ENCODE data around the gene SLC38A10.

SLC38A10 gene

DNA sequence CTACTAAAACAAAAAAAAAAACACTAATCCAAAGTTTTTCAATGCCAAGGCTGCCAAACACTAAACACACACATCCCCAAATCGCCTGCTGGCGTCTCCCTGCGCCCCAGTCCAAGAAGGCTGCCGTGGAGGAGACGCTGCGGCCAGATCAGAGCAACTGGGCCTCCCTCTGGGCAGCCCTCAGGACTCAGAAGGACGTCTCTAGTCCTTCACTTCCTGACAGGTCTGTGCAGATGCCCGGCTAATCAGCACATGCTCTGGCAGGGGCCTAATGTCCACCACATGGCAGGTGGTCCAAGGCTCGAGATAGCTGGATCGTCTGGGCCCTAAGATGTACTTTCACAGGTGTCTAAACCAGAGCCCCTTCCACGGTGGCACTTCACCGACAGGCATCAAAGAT, 2.7 kb downstream of the SLC38A10 start:
- no peaks in the 10 kb centered on the region for H3K36me3 ChIP-seq (ENCODE audit: control insufficient read depth, insufficient read depth, low read length)
- H3K79me2 ChIP-seq, result peaks cover 15% of the 10 kb centered on the region
- H2AFZ ChIP-seq, result no peak overlapping the region
- H3K27ac ChIP-seq, result no peak overlapping the region
- no peaks in the 10 kb centered on the region for H3K27me3 ChIP-seq (ENCODE audit: control insufficient read depth, insufficient read depth, low read length)
- peaks cover 4% of the 10 kb centered on the region for H3K4me1 ChIP-seq
- no peak overlapping the region for H3K4me3 ChIP-seq (ENCODE audit: low read depth, low read length)
- H3K9ac ChIP-seq, result no peak overlapping the region
- TF ChIP-seq, protein P1, sequence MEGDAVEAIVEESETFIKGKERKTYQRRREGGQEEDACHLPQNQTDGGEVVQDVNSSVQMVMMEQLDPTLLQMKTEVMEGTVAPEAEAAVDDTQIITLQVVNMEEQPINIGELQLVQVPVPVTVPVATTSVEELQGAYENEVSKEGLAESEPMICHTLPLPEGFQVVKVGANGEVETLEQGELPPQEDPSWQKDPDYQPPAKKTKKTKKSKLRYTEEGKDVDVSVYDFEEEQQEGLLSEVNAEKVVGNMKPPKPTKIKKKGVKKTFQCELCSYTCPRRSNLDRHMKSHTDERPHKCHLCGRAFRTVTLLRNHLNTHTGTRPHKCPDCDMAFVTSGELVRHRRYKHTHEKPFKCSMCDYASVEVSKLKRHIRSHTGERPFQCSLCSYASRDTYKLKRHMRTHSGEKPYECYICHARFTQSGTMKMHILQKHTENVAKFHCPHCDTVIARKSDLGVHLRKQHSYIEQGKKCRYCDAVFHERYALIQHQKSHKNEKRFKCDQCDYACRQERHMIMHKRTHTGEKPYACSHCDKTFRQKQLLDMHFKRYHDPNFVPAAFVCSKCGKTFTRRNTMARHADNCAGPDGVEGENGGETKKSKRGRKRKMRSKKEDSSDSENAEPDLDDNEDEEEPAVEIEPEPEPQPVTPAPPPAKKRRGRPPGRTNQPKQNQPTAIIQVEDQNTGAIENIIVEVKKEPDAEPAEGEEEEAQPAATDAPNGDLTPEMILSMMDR (IDR thresholded peaks at IDR 0.05), result no peak
- no peaks in the 10 kb centered on the region for H3K9me3 ChIP-seq (ENCODE audit: control insufficient read depth, low read length)
- no peak overlapping the region for H3K4me2 ChIP-seq (ENCODE audit: low read length)

DNA sequence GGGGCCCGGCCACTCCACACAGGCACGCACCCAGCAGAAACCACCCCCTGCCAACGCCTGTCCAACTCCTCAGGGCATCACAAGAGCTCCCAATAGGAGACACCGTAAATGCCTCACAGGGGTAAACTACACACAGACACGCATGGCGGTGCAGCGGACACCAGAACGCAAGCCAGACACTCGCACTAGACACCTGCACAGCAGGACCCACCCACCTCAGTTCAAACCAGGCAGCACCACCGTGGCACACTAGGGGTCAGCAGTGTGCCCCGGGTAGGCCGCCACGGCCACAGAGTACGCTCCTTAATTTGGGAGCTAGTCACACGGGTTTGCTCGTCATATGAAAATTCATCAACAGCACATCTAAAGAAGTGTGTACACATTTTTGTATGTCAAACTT, 3.4 kb downstream of the SLC38A10 start:
- Histone ChIP-seq H3K27ac (no peak overlapping the region), H3K4me2 (ENCODE audit: low read length) (no peak overlapping the region), H3K9me3 (ENCODE audit: control insufficient read depth, low read length) (no peaks in the 10 kb centered on the region), H3K36me3 (ENCODE audit: control insufficient read depth, insufficient read depth, low read length) (no peaks in the 10 kb centered on the region), H3K9ac (no peak overlapping the region), H3K4me3 (ENCODE audit: low read depth, low read length) (no peak overlapping the region), H3K4me1 (peaks cover 4% of the 10 kb centered on the region), H3K27me3 (ENCODE audit: control insufficient read depth, insufficient read depth, low read length) (no peaks in the 10 kb centered on the region), H2AFZ (peak overlapping the region; percentile 20), H3K79me2 (peaks cover 23% of the 10 kb centered on the region)
- TF ChIP-seq, protein P1 (IDR thresholded peaks at IDR 0.05), result peak; percentile 83

DNA sequence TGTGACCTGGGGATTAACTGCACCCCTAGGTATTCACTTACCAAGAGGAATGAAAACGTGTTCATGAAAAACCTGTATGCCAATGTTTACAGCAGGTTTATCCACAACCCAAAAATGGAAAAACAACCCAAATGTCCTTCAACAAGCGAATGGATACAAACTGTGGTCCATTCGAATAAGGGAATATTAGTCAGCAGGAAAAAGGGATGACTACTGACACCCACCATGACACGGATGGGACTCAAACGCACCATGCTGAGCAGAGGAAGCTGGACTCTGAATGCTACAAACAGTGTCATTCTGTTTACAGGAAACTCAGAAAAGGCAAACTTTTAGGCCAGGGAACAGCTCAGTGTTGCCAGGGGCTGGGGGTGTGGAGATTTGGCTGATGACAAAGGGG, 4.9 kb downstream of the SLC38A10 start:
- TF ChIP-seq, protein P1 (IDR thresholded peaks at IDR 0.05), result no peak
- Histone ChIP-seq H3K27ac (no peak overlapping the region), H3K79me2 (peaks cover 27% of the 10 kb centered on the region), H3K4me2 (ENCODE audit: low read length) (no peak overlapping the region), H3K9ac (no peak overlapping the region), H2AFZ (no peak overlapping the region), H3K27me3 (ENCODE audit: control insufficient read depth, insufficient read depth, low read length) (no peaks in the 10 kb centered on the region), H3K36me3 (ENCODE audit: control insufficient read depth, insufficient read depth, low read length) (no peaks in the 10 kb centered on the region), H3K4me1 (peaks cover 4% of the 10 kb centered on the region), H3K4me3 (ENCODE audit: low read depth, low read length) (no peak overlapping the region), H3K9me3 (ENCODE audit: control insufficient read depth, low read length) (no peaks in the 10 kb centered on the region)

DNA sequence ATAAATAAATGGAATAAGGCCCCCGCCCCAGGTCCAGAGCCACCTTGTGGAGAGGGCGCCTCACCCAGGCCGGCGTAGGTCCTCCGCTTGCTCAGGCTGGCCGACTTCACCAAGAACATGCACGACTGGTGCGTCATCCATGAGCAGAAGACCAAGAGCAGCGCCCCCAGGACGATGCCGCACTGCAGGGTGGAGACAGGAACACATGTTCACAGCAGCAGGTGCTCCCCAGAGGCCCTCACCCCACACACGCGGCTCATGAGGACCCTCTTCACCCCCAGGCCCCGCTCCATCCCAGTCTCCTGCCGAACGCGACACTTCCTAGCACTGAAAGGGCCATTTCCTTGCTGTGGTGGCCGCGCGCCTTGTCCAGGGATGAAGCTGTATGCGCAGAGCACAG, 5.5 kb downstream of the SLC38A10 start:
- Histone ChIP-seq H3K36me3 (ENCODE audit: control insufficient read depth, insufficient read depth, low read length) (no peaks in the 10 kb centered on the region), H3K4me1 (peaks cover 4% of the 10 kb centered on the region), H2AFZ (no peak overlapping the region), H3K79me2 (peaks cover 29% of the 10 kb centered on the region), H3K9ac (no peak overlapping the region), H3K9me3 (ENCODE audit: control insufficient read depth, low read length) (no peaks in the 10 kb centered on the region), H3K27ac (no peak overlapping the region), H3K4me2 (ENCODE audit: low read length) (no peak overlapping the region), H3K4me3 (ENCODE audit: low read depth, low read length) (no peak overlapping the region), H3K27me3 (ENCODE audit: control insufficient read depth, insufficient read depth, low read length) (no peaks in the 10 kb centered on the region)
- TF ChIP-seq, protein P1 (IDR thresholded peaks at IDR 0.05), result no peak

DNA sequence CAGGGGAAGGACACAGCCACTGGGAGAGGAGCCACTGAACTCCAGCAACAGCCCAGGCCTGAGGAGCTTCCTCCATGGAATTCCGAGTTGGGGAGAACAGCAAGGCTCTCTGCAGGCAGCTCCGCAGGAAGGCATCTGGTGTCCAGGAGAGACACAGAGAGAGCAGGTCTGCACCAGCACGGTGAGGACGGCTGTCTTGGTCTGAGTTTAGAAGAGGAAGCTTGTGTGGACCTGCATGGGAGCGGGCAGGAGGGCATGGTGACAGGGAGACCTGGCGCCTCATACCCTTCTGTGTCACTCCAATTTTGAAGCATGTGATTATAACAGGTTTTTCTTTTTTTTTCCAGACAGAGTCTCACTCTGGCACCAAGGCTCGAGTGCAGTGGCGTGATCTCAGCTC, 6.4 kb downstream of the SLC38A10 start:
- H3K27me3 ChIP-seq (ENCODE audit: control insufficient read depth, insufficient read depth, low read length), result no peaks in the 10 kb centered on the region
- no peak overlapping the region for H3K4me2 ChIP-seq (ENCODE audit: low read length)
- H3K36me3 ChIP-seq (ENCODE audit: control insufficient read depth, insufficient read depth, low read length), result no peaks in the 10 kb centered on the region
- no peak overlapping the region for H3K9ac ChIP-seq
- peaks cover 29% of the 10 kb centered on the region for H3K79me2 ChIP-seq
- H3K4me1 ChIP-seq, result no peaks in the 10 kb centered on the region
- TF ChIP-seq, protein P1 (IDR thresholded peaks at IDR 0.05), result no peak
- no peak overlapping the region for H2AFZ ChIP-seq
- no peak overlapping the region for H3K4me3 ChIP-seq (ENCODE audit: low read depth, low read length)
- no peak overlapping the region for H3K27ac ChIP-seq
- H3K9me3 ChIP-seq (ENCODE audit: control insufficient read depth, low read length), result no peaks in the 10 kb centered on the region

Data from parathyroid adenoma (tissue), 2 donors.